ENCODE measurements around the gene NISCH.

Gene NISCH

GRCh38 chr3:52447512-52448355, 7.7 kb upstream of the NISCH start:
- no peak for DNase-seq (ENCODE audit: low read depth)

- no peak for DNase-seq (ENCODE audit: low read depth)
These were observed 4.7 kb upstream of the NISCH start for GRCh38 chr3:52450489-52451236.

GRCh38 chr3:52451237-52452083, 3.9 kb upstream of the NISCH start:
- no peak for DNase-seq (ENCODE audit: low read depth)

- DNase-seq (ENCODE audit: low read depth) = no peak
These were observed 3.3 kb upstream of the NISCH start for GRCh38 chr3:52452126-52452525.

GRCh38 chr3:52452570-52453221, 2.7 kb upstream of the NISCH start:
- no peak for DNase-seq (ENCODE audit: low read depth)

- DNase-seq (ENCODE audit: low read depth) = no peak
These were observed 1.7 kb upstream of the NISCH start, which contains the start of gene TNNC1 for GRCh38 chr3:52453496-52454249. Gene TNNC1, minus strand, starts transcription at chr3:52454041. Its CDS starts 26 bp downstream, at chr3:52454015.

- no peak for DNase-seq (ENCODE audit: low read depth)
These were observed 1.0 kb upstream of the NISCH start for GRCh38 chr3:52454250-52454937.

- DNase-seq (ENCODE audit: low read depth) = no peak
These were observed 494 bp upstream of the NISCH start for GRCh38 chr3:52454938-52455282.

GRCh38 chr3:52456169-52456799, 880 bp downstream of the NISCH start:
- no peak for DNase-seq (ENCODE audit: low read depth)

GRCh38 chr3:52456800-52457183, 1.4 kb downstream of the NISCH start:
- no peak for DNase-seq (ENCODE audit: low read depth)

GRCh38 chr3:52458031-52458760, 2.8 kb downstream of the NISCH start:
- no peak for DNase-seq (ENCODE audit: low read depth)

- DNase-seq (ENCODE audit: low read depth) = no peak
These were observed 3.6 kb downstream of the NISCH start for GRCh38 chr3:52458770-52459545.

GRCh38 chr3:52461874-52462273, 6.5 kb downstream of the NISCH start:
- DNase-seq (ENCODE audit: low read depth) = no peak

GRCh38 chr3:52463416-52463815, 8.0 kb downstream of the NISCH start:
- no peak for DNase-seq (ENCODE audit: low read depth)

GRCh38 chr3:52468336-52468735, 12.9 kb downstream of the NISCH start:
- no peak for DNase-seq (ENCODE audit: low read depth)

GRCh38 chr3:52469001-52469400, 13.6 kb downstream of the NISCH start:
- no peak for DNase-seq (ENCODE audit: low read depth)

GRCh38 chr3:52470920-52471319, 15.5 kb downstream of the NISCH start:
- DNase-seq (ENCODE audit: low read depth) = no peak
